Fibroblast of lung (primary cell): ENCODE measurements around the gene C12orf56. TPM values are rescaled to one million over a fixed set of nuclear protein-coding genes. Genes with fewer than 3 reads are reported as not detected.
"Not testable (repeated sequence)": the region's sequence is repeated elsewhere in the genome, so short reads cannot be mapped to it uniquely, and the experiment has no call there.

ENCODE experiments used
- DNase-seq, 2 donors: peaks; one replicate each; pipeline versions ENCODE4 v3.0.0 to v3.0.0-alpha.2; 2010; ENCODE audit warnings: low read depth in 2 of 2
- H2AFZ ChIP-seq: 2 replicates; pipeline ENCODE4 v1.5.1; 2012; ENCODE audit warnings: low read length, control low read depth, inconsistent platforms
- H3K27ac ChIP-seq: 2 replicates; pipeline ENCODE4 v1.5.1; 2011; ENCODE audit warnings: low read length, control low read depth; ENCODE audit not compliant: insufficient read depth
- H3K27me3 ChIP-seq: 2 replicates; pipeline ENCODE4 v1.5.1; 2011; ENCODE audit warnings: mild to moderate bottlenecking, low read length; ENCODE audit not compliant: control insufficient read depth, insufficient read depth
- H3K36me3 ChIP-seq: 2 replicates; pipeline ENCODE4 v1.5.1; 2011; ENCODE audit warnings: low read length; ENCODE audit not compliant: control insufficient read depth, insufficient read depth
- H3K4me1 ChIP-seq: 2 replicates; pipeline ENCODE4 v1.5.1; 2011; ENCODE audit warnings: low read length; ENCODE audit not compliant: control insufficient read depth, insufficient read depth; ENCODE audit errors: extremely low read depth
- H3K4me2 ChIP-seq: 2 replicates; pipeline ENCODE4 v1.5.1; 2011; ENCODE audit warnings: low read length, control low read depth; ENCODE audit not compliant: insufficient read depth; ENCODE audit errors: extremely low read depth
- H3K4me3 ChIP-seq, 4 experiments: fragments of 200-600 bp in 1 of 4; sonication (generic) in 1 of 4; replicated peaks in 1 of 4; 2 replicates each; pipeline ENCODE4 v1.5.1; 2011 to 2016; ENCODE audit warnings: low read length in 4 of 4, low read depth in 3 of 4, mild to moderate bottlenecking in 3 of 4, control low read depth in 2 of 4, inconsistent platforms in 1 of 4, mixed read lengths in 1 of 4; ENCODE audit not compliant: insufficient read depth in 1 of 4; ENCODE audit errors: control extremely low read depth in 1 of 4
- H3K79me2 ChIP-seq: 2 replicates; pipeline ENCODE4 v1.5.1; 2012; ENCODE audit warnings: mild to moderate bottlenecking, low read length, inconsistent platforms; ENCODE audit not compliant: control insufficient read depth, insufficient read depth
- H3K9ac ChIP-seq: 2 replicates; pipeline ENCODE4 v1.5.1; 2011; ENCODE audit warnings: mild to moderate bottlenecking, low read length, control low read depth; ENCODE audit not compliant: insufficient read depth
- H3K9me3 ChIP-seq: 2 replicates; pipeline ENCODE4 v1.5.1; 2012; ENCODE audit warnings: low read depth, low read length; ENCODE audit not compliant: control insufficient read depth, insufficient read depth
- H4K20me1 ChIP-seq: 2 replicates; pipeline ENCODE4 v1.5.1; 2011; ENCODE audit warnings: low read length; ENCODE audit not compliant: control insufficient read depth, insufficient read depth; ENCODE audit errors: extremely low read depth
- CTCF ChIP-seq, 2 donors: IDR thresholded peaks in 1 of 2; conservative IDR thresholded peaks in 1 of 2; 1 replicate in 1 of 2; 2 replicates in 1 of 2; pipeline ENCODE4 v1.5.1; 2011 to 2012; ENCODE audit warnings: low read length in 2 of 2, control low read depth in 1 of 2, inconsistent platforms in 1 of 2, low read depth in 1 of 2, mild to moderate bottlenecking in 1 of 2
- EZH2 ChIP-seq: IDR thresholded peaks from 2 replicates; pipeline ENCODE4 v1.5.1; 2012; ENCODE audit warnings: low read length, control low read depth, mild to moderate bottlenecking; ENCODE audit errors: missing control alignments
- polyA plus RNA-seq, 2 donors: library from polyadenylated mRNA; depleted of rRNA in 1 of 2; stranded (reverse) in 1 of 2; unstranded in 1 of 2; fragments of >200 nt; gene quantifications; 2 replicates each; pipeline ENCODE4 v1.2.1, GENCODE V29; 2011 to 2012; ENCODE audit warnings: missing spikeins in 1 of 2
- total RNA-seq: library from RNA; depleted of rRNA; stranded (reverse); fragments of >200 nt; gene quantifications from 2 replicates; pipeline ENCODE4 v1.2.1, GENCODE V29; 2014

The C12orf56 gene
- total and polyA plus RNA-seq, 2 donors (not counting 1 experiment from before 2014, with no cell fraction given): 0.10 to 1.5 TPM

- Histone ChIP-seq H3K27me3 (no peaks in the 10 kb centered on the region), H2AFZ (no peak overlapping the region)
- TF ChIP-seq CTCF (conservative IDR thresholded peaks at IDR 0.05 in 1 of 2, IDR thresholded peaks at IDR 0.05 in 1 of 2; ENCODE audit: low read depth in 1 of 2, low read length in 2 of 2) (no peak), EZH2 (no peak)
Measured at GRCh38 chr12:64296301-64296700, 94.3 kb downstream of the C12orf56 start.

DNA sequence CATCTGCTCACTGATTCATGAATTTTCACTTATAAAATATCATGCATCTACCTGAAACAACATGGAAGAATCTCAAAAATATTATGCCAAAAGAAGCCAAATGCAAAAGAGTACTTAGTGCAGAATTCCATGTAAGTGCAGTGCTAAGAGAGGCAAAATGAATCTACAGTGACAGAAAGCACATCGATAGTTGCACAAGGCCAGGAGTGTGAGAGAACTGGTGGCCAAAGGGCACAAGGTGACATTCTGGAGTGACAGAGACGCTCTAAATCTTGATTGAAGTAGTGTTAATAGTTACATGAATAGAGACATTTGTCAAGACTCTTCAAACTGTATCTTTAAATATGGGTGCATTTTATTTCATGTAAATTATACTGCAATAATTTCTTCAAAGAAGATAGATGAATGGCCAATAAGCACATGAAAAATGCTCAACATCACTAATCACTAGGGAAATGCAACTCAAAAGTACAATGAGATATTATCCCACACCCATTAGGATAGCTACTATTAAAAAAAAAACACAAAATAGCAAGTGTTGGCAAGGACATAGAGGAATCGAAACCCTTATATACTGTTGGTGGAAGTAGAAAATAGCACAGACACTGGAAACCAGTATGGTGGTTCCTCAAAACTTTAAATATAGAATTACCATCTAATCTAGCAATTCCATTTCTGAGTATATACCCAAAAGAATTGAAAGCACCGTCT lies 96.7 kb downstream of the C12orf56 start:
- H3K27ac ChIP-seq: no peak overlapping the region
- no peak overlapping the region for H3K4me2 ChIP-seq
- H4K20me1 ChIP-seq: no peaks in the 10 kb centered on the region
- DNase-seq: no peak
- H3K4me3 ChIP-seq: no peak overlapping the region
- H3K9me3 ChIP-seq: no peaks in the 10 kb centered on the region
- H3K36me3 ChIP-seq: no peaks in the 10 kb centered on the region
- TF ChIP-seq EZH2: no peak
- no peak for TF ChIP-seq CTCF (conservative IDR thresholded peaks at IDR 0.05 in 1 of 2, IDR thresholded peaks at IDR 0.05 in 1 of 2; ENCODE audit: low read depth in 1 of 2, low read length in 2 of 2)
- no peaks in the 10 kb centered on the region for H3K4me1 ChIP-seq
- H3K79me2 ChIP-seq: no peaks in the 10 kb centered on the region
- no peak overlapping the region for H2AFZ ChIP-seq
- H3K9ac ChIP-seq: no peak overlapping the region
- H3K27me3 ChIP-seq: no peaks in the 10 kb centered on the region

More at GRCh38 chr12:64296301-64296700, 94.3 kb downstream of the C12orf56 start:
- Histone ChIP-seq H3K9ac (no peak overlapping the region), H3K4me1 (no peaks in the 10 kb centered on the region), H3K27ac (no peak overlapping the region), H4K20me1 (no peaks in the 10 kb centered on the region), H3K4me3 (no peak overlapping the region), H3K9me3 (no peaks in the 10 kb centered on the region), H3K36me3 (no peaks in the 10 kb centered on the region), H3K4me2 (no peak overlapping the region), H3K79me2 (no peaks in the 10 kb centered on the region)
- no peak for DNase-seq

- H3K27me3 ChIP-seq, H3K9ac ChIP-seq, H2AFZ ChIP-seq, H3K27ac ChIP-seq, H4K20me1 ChIP-seq, H3K79me2 ChIP-seq, H3K4me2 ChIP-seq, H3K4me1 ChIP-seq, H3K36me3 ChIP-seq, DNase-seq, H3K4me3 ChIP-seq, H3K9me3 ChIP-seq: not testable (repeated sequence)
Measured at GRCh38 chr12:64293174-64293573, 97.4 kb downstream of the C12orf56 start.
